K562 (cell line): ENCODE results near the gene OR51G1. TPM values are rescaled to one million over a fixed set of nuclear protein-coding genes. Genes with fewer than 3 reads are reported as not detected.

Experiments
- ATAC-seq: fragments of 200-7000 bp; cut with Tn5 transposase; 3 replicates; pipeline ENCODE4 v1.9.1; 2020; ENCODE audit warnings: moderate library complexity
- BruUV-seq: library from RNA; stranded (reverse); fragments of 400-500 nt; replicated peaks from 2 replicates; lab custom pipeline; 2021; lab: Mats Ljungman, UMichigan
- CTCF ChIA-PET: fragments of 300-600 bp; formaldehyde crosslinking; extraction: SDS; loops from one replicate; lab custom pipeline; 2021; ENCODE audit warnings: low intra/inter-chr PET ratio; lab: Yijun Ruan, JAX
- POLR2A ChIA-PET: fragments of 300-600, 350-650 bp; sonication (Branson Sonifier 250); formaldehyde crosslinking; extraction: SDS; loops from one replicate; lab custom pipeline; 2021; ENCODE audit warnings: antibody characterized with exemption, inconsistent platforms; lab: Yijun Ruan, JAX
- DNase-seq, 4 experiments: peaks; one replicate each; pipeline versions ENCODE4 v3.0.0 to v3.0.0-alpha.2; 2011 to 2018; ENCODE audit warnings: low spot score in 3 of 4, mixed read lengths in 3 of 4; ENCODE audit errors: extremely low read depth in 1 of 4
- FAIRE-seq: peaks from 2 replicates; lab custom pipeline; 2011; peaks lifted over from hg19 to GRCh38; lab: Jason Lieb, UNC
- H2AFZ ChIP-seq: 2 replicates; pipeline ENCODE4 v1.6.0; 2011; ENCODE audit warnings: low read depth, low read length, control low read depth, inconsistent platforms
- H3K27ac ChIP-seq: fragments of 200-600 bp; 3 replicates; pipeline ENCODE4 v1.8.0; 2011; ENCODE audit warnings: low read depth, mild to moderate bottlenecking, control low read depth, inconsistent platforms, low read length, moderate library complexity, mixed read lengths; ENCODE audit errors: extremely low read depth
- H3K27me3 ChIP-seq, 2 experiments: fragments of 300-600 bp in 1 of 2; 2 replicates in 1 of 2; 3 replicates in 1 of 2; pipeline versions ENCODE4 v1.6.0 to v1.8.0; 2011; ENCODE audit warnings: inconsistent platforms in 2 of 2, low read length in 2 of 2, mild to moderate bottlenecking in 1 of 2, mixed read lengths in 1 of 2, moderate library complexity in 1 of 2; ENCODE audit not compliant: control insufficient read depth in 2 of 2, insufficient read depth in 2 of 2
- H3K36me3 ChIP-seq: fragments of 300-600 bp; 3 replicates; pipeline ENCODE4 v1.8.0; 2011; ENCODE audit warnings: mild to moderate bottlenecking, low read length, inconsistent platforms; ENCODE audit not compliant: control insufficient read depth, insufficient read depth
- H3K4me1 ChIP-seq, 2 experiments: fragments of 200-600 bp in 1 of 2; replicated peaks in 1 of 2; 2 replicates in 1 of 2; 3 replicates in 1 of 2; pipeline versions ENCODE4 v1.5.1 to v1.8.0; 2011; ENCODE audit warnings: inconsistent platforms in 2 of 2, low read length in 2 of 2, mild to moderate bottlenecking in 1 of 2, mixed read lengths in 1 of 2, moderate library complexity in 1 of 2; ENCODE audit not compliant: control insufficient read depth in 2 of 2, insufficient read depth in 2 of 2
- H3K4me2 ChIP-seq: 2 replicates; pipeline ENCODE4 v1.6.1; 2011; ENCODE audit warnings: low read length, control low read depth, inconsistent platforms, mixed read lengths; ENCODE audit not compliant: insufficient read depth
- H3K4me3 ChIP-seq: fragments of 200-600 bp; sonication (generic), shearing (Covaris generic); 2 replicates; pipeline ENCODE4 v1.5.1; 2016; ENCODE audit warnings: control low read depth, inconsistent platforms
- H3K79me2 ChIP-seq: fragments of 200-600 bp; 3 replicates; pipeline ENCODE4 v1.8.0; 2011; ENCODE audit warnings: low read length, inconsistent platforms; ENCODE audit not compliant: control insufficient read depth, insufficient read depth
- H3K9ac ChIP-seq, 2 experiments: 2 replicates each; pipeline versions ENCODE4 v1.6.0 to v1.6.1; 2011; ENCODE audit warnings: low read depth in 2 of 2, low read length in 2 of 2, control low read depth in 1 of 2, inconsistent platforms in 1 of 2, mild to moderate bottlenecking in 1 of 2, mixed read lengths in 1 of 2; ENCODE audit not compliant: insufficient read depth in 1 of 2
- H3K9me1 ChIP-seq: one replicate; pipeline ENCODE4 v1.6.0; 2011; ENCODE audit warnings: inconsistent platforms, mild to moderate bottlenecking, low read length, moderate library complexity; ENCODE audit not compliant: control insufficient read depth, insufficient read depth
- H3K9me3 ChIP-seq: replicated peaks from 2 replicates; pipeline ENCODE4 v1.5.1; 2011; ENCODE audit warnings: low read depth, low read length, inconsistent platforms; ENCODE audit not compliant: control insufficient read depth, insufficient read depth
- H4K20me1 ChIP-seq: replicated peaks from 2 replicates; pipeline ENCODE4 v1.6.1; 2011; ENCODE audit warnings: low read length, inconsistent platforms, mixed read lengths; ENCODE audit not compliant: control insufficient read depth, insufficient read depth
- BHLHE40 ChIP-seq: IDR thresholded peaks from 2 replicates; pipeline ENCODE4 v1.6.1; 2011; ENCODE audit warnings: low read length, improper control_type of control experiment
- CBFA2T2 ChIP-seq: fragments of 450-650 bp; conservative IDR thresholded peaks from 2 replicates; pipeline ENCODE4 v1.6.1; 2017; ENCODE audit warnings: mild to moderate bottlenecking
- CBFA2T3 ChIP-seq: fragments of 450-650 bp; IDR thresholded peaks from 2 replicates; pipeline ENCODE4 v1.6.1; 2017
- CBX3 ChIP-seq, 2 experiments: IDR thresholded peaks; 1 replicate in 1 of 2; 2 replicates in 1 of 2; pipeline ENCODE4 v1.6.1; 2012; ENCODE audit warnings: inconsistent platforms in 2 of 2, low read length in 2 of 2, borderline replicate concordance in 1 of 2, control low read depth in 1 of 2
- CCNT2 ChIP-seq: IDR thresholded peaks from 2 replicates; pipeline ENCODE4 v1.6.1; 2011; ENCODE audit warnings: borderline replicate concordance, low read depth, mild to moderate bottlenecking, moderate library complexity, mixed read lengths, low read length; ENCODE audit not compliant: insufficient read length; ENCODE audit errors: extremely low read depth
- CEBPG ChIP-seq, 3 experiments: fragments of 200-800 bp in 1 of 3; sonication (Bioruptor generic) in 1 of 3; sonication (generic) in 1 of 3; formaldehyde crosslinking in 1 of 3; IDR thresholded peaks in 2 of 3; conservative IDR thresholded peaks in 1 of 3; 2 replicates each; pipeline versions ENCODE4 v1.6.1 to v1.8.0; 2016 to 2022; ENCODE audit warnings: missing compliant biosample characterization in 2 of 3, missing genetic modification characterization in 2 of 3, mild to moderate bottlenecking in 1 of 3, missing genetic modification reagents in 1 of 3
- ETV6 ChIP-seq, 3 experiments: fragments of 150-350 bp in 1 of 3; sonication (generic) in 1 of 3; formaldehyde crosslinking in 1 of 3; IDR thresholded peaks; 2 replicates each; pipeline versions ENCODE4 v1.6.1 to v1.8.0; 2014 to 2022; ENCODE audit warnings: borderline replicate concordance in 2 of 3, low read depth in 2 of 3, antibody characterized with exemption in 1 of 3, low read length in 1 of 3, mild to moderate bottlenecking in 1 of 3, missing genetic modification reagents in 1 of 3
- GABPB2 ChIP-seq: fragments of 250-450 bp; sonication (Bioruptor Pico); conservative IDR thresholded peaks from 2 replicates; pipeline ENCODE4 v1.5.1; 2021; ENCODE audit warnings: mild to moderate bottlenecking
- HDAC6 ChIP-seq: IDR thresholded peaks from 2 replicates; pipeline ENCODE4 v1.6.1; 2012; ENCODE audit warnings: low read depth, mild to moderate bottlenecking, control low read depth, inconsistent platforms, low read length, moderate library complexity
- MAFK ChIP-seq: IDR thresholded peaks from 2 replicates; pipeline ENCODE4 v1.6.1; 2011; ENCODE audit warnings: low read length, improper control_type of control experiment
- MTA1 ChIP-seq: fragments of 450-650 bp; IDR thresholded peaks from 2 replicates; pipeline ENCODE4 v1.6.1; 2017; ENCODE audit warnings: borderline replicate concordance
- POLR3A ChIP-seq: IDR thresholded peaks from 2 replicates; pipeline ENCODE4 v1.6.1; 2011; ENCODE audit warnings: borderline replicate concordance, mild to moderate bottlenecking, moderate library complexity; ENCODE audit not compliant: insufficient read length, insufficient read depth; ENCODE audit errors: extremely low read depth
- RBM39 ChIP-seq: fragments of 200-400 bp; formaldehyde crosslinking; optimal IDR thresholded peaks from 2 replicates; pipeline ENCODE3; 2018; ENCODE audit warnings: low read depth, low read length
- SMARCA4 ChIP-seq: fragments of 450-650 bp; IDR thresholded peaks from 2 replicates; pipeline ENCODE4 v1.6.1; 2016
- SOX6 ChIP-seq: fragments of 450-650 bp; IDR thresholded peaks from 2 replicates; pipeline ENCODE4 v1.6.1; 2014; ENCODE audit warnings: mild to moderate bottlenecking
- SP1 ChIP-seq: sonication (generic); formaldehyde crosslinking; IDR thresholded peaks from 2 replicates; pipeline ENCODE4 v1.8.1; 2022; ENCODE audit warnings: mild to moderate bottlenecking, missing genetic modification reagents
- TAL1 ChIP-seq: fragments of 450-650 bp; IDR thresholded peaks from 2 replicates; pipeline ENCODE4 v1.6.1; 2016; ENCODE audit warnings: mild to moderate bottlenecking
- TCFL5 ChIP-seq: fragments of 250-450 bp; sonication (Bioruptor Pico); conservative IDR thresholded peaks from 2 replicates; pipeline ENCODE4 v1.6.1; 2021; ENCODE audit warnings: mild to moderate bottlenecking, moderate library complexity, matching md5 sums
- ZNF165 ChIP-seq: fragments of 250-450 bp; sonication (Bioruptor Pico); IDR thresholded peaks from 2 replicates; pipeline ENCODE4 v1.4.0; 2020; ENCODE audit warnings: borderline replicate concordance
- ZNF174 ChIP-seq: fragments of 250-450 bp; sonication (Bioruptor Pico); IDR thresholded peaks from 2 replicates; pipeline ENCODE4 v1.4.0; 2020; ENCODE audit warnings: mild to moderate bottlenecking
- ZNF239 ChIP-seq: fragments of 250-450 bp; sonication (Bioruptor Pico); IDR thresholded peaks from 2 replicates; pipeline ENCODE4 v1.4.0; 2020; ENCODE audit warnings: mild to moderate bottlenecking
- WGBS: fragments of 100-300 bp; shearing (Covaris generic); methylation state at CpG from one replicate; pipeline ENCODE4 v1.1.6; 2016; ENCODE audit warnings: low coverage, mixed read lengths; ENCODE audit not compliant: insufficient coverage; ENCODE audit errors: missing lambda C conversion rate; 5-methylcytosine and 5-hydroxymethylcytosine counted together
- in situ Hi-C: fragments of 300-500 bp; cut with MboI; formaldehyde crosslinking; loops from 4 replicates; pipeline ENCODE4 v1.15.0; 2018; ENCODE audit warnings: inconsistent platforms, mixed read lengths
- intact Hi-C: fragments of 100-400 bp; cut with micrococcal nuclease; formaldehyde crosslinking; loops from 2 replicates; pipeline ENCODE4 v1.14.2; 2022
- polyA plus RNA-seq, 8 experiments: library from polyadenylated mRNA; depleted of rRNA in 4 of 8; stranded (reverse) in 5 of 8; unstranded in 3 of 8; fragments of >200 nt; fragmentation: Nextera tagmentation in 2 of 8; fragmentation: Illumina TruSeq in 1 of 8; extraction: Ambion mirVana in 2 of 8; extraction: Trizol in 1 of 8; gene quantifications; 2 replicates each; pipeline versions ENCODE4 v1.2.1 to v1.2.3, GENCODE V29; 2011 to 2014; ENCODE audit warnings: inconsistent platforms in 1 of 8, missing spikeins in 1 of 8
- total RNA-seq, 7 experiments: library from RNA; depleted of rRNA in 6 of 7; stranded (reverse); fragments of >200 nt in 6 of 7; fragmentation: Illumina TruSeq in 2 of 7; extraction: Trizol in 2 of 7; gene quantifications; 2 replicates each; pipeline versions ENCODE4 v1.2.1 to v1.2.3, GENCODE V29; 2011 to 2021; ENCODE audit warnings: low replicate concordance in 1 of 7
- TF ChIP-seq, protein P1 (sequence below): sonication (generic); IDR thresholded peaks from 2 replicates; pipeline ENCODE4 v1.6.1; 2016

Gene OR51G1
- total and polyA plus RNA-seq, 9 of the 15 experiments (the other 6 are each of a cell fraction or from before 2014, with no cell fraction given), result not detected

DNA sequence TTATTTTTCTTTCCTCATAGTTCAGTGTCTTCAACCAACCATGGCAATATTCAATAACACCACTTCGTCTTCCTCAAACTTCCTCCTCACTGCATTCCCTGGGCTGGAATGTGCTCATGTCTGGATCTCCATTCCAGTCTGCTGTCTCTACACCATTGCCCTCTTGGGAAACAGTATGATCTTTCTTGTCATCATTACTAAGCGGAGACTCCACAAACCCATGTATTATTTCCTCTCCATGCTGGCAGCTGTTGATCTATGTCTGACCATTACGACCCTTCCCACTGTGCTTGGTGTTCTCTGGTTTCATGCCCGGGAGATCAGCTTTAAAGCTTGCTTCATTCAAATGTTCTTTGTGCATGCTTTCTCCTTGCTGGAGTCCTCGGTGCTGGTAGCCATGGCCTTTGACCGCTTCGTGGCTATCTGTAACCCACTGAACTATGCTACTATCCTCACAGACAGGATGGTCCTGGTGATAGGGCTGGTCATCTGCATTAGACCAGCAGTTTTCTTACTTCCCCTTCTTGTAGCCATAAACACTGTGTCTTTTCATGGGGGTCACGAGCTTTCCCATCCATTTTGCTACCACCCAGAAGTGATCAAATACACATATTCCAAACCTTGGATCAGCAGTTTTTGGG lies 42.2 kb downstream of the OR51G1 start, which contains the start of gene OR51T1:
Gene OR51T1, plus strand, starts transcription at position 41 of the 641 bp plus-strand sequence. Its CDS starts 0 bp downstream, at position 41.
- ChIA-PET POLR2A (interaction anchor here (1.1 to 1.6 kb wide), 2 partner anchors 9 kb away, joined by 3 to 6 read pairs; no protein-coding TSS in a partner anchor), CTCF (no interaction called here)
- in situ Hi-C loops (no loop called here), intact Hi-C loops (no loop called here)
- Histone ChIP-seq H3K79me2 (no peaks in the 10 kb centered on the region), H2AFZ (peak within 1 kb of the TSS; percentile 60), H3K9me3 (no peaks in the 10 kb centered on the region), H3K9me1 (no peaks in the 10 kb centered on the region), H3K27ac (peak within 1 kb of the TSS; percentile 62), H3K27me3 (no peaks in the 10 kb centered on the region), H3K4me3 (no peak within 1 kb of the TSS), H3K4me2 (peak within 1 kb of the TSS; percentile 74), H3K36me3 (no peaks in the 10 kb centered on the region), H4K20me1 (no peaks in the 10 kb centered on the region), H3K9ac (0 out of 4 replicates have a peak within 1 kb of the TSS, but pooled peaks of 1 of the 2 experiments have one; percentile 24), H3K4me1 (peaks cover 4 to 14% of the 10 kb centered on the region in 2 experiments; a peak in 3 of 5 replicates)
- ATAC-seq (peak; percentile 92), FAIRE-seq (peak; percentile 99), DNase-seq (peak; percentile 32 to 66 (median 52))
- BruUV-seq, result no TSS peak
- 3% methylated on average over 8 of the region's 8 CpGs for WGBS
- no peak for TF ChIP-seq ZNF165 (CRISPR knock-in tag)
- no peak for TF ChIP-seq SOX6
- no peak for TF ChIP-seq SP1
- no peak for TF ChIP-seq RBM39
- no peak for TF ChIP-seq CCNT2
- TF ChIP-seq HDAC6, result no peak
- peak; percentile 50 for TF ChIP-seq CBFA2T2
- no peak for TF ChIP-seq CBX3 (IDR thresholded peaks at IDR 0.05; ENCODE audit: borderline replicate concordance in 1 of 2, low read length in 2 of 2)
- no peak for TF ChIP-seq ZNF239 (CRISPR knock-in tag)
- no peak for TF ChIP-seq MAFK
- peak; percentile 60; the same call in 1 of the 2 replicates for TF ChIP-seq SMARCA4
- no peak for TF ChIP-seq GABPB2 (CRISPR knock-in tag)
- peak; percentile 63; the same call in 1 of the 2 replicates for TF ChIP-seq TAL1
- TF ChIP-seq CBFA2T3, result peak; percentile 78
- TF ChIP-seq POLR3A, result no peak
- TF ChIP-seq, protein P1, sequence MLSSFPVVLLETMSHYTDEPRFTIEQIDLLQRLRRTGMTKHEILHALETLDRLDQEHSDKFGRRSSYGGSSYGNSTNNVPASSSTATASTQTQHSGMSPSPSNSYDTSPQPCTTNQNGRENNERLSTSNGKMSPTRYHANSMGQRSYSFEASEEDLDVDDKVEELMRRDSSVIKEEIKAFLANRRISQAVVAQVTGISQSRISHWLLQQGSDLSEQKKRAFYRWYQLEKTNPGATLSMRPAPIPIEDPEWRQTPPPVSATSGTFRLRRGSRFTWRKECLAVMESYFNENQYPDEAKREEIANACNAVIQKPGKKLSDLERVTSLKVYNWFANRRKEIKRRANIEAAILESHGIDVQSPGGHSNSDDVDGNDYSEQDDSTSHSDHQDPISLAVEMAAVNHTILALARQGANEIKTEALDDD, result peak; percentile 92
- no peak for TF ChIP-seq MTA1
- no peak for TF ChIP-seq BHLHE40
- TF ChIP-seq CEBPG (CRISPR knock-in tag; IDR thresholded peaks at IDR 0.05), result no peak
- TF ChIP-seq CEBPG (tag; conservative IDR thresholded peaks at IDR 0.05 in 1 of 2, IDR thresholded peaks at IDR 0.05 in 1 of 2), result no peak
- no peak for TF ChIP-seq ZNF174 (CRISPR knock-in tag)
- TF ChIP-seq TCFL5 (CRISPR knock-in tag), result no peak
- TF ChIP-seq ETV6 (IDR thresholded peaks at IDR 0.05; ENCODE audit: borderline replicate concordance in 1 of 2, low read depth in 2 of 2, low read length in 1 of 2), result no peak
- no peak for TF ChIP-seq ETV6 (CRISPR knock-in tag; IDR thresholded peaks at IDR 0.05; ENCODE audit: borderline replicate concordance)
